Endothelial cell of umbilical vein (primary cell): Measurements from ENCODE around the gene TBC1D24. TPM values are rescaled to one million over a fixed set of nuclear protein-coding genes. Genes with fewer than 3 reads are reported as not detected.

Source experiments
- BruUV-seq: library from RNA; stranded (reverse); fragments of 400-500 nt; replicated peaks from 2 replicates; lab custom pipeline; 2021; lab: Mats Ljungman, UMichigan
- CTCF ChIA-PET: fragments of 300-600, 350-600 bp; sonication (Branson Sonifier 250); formaldehyde crosslinking; loops from one replicate; lab custom pipeline; 2021; ENCODE audit warnings: antibody characterized with exemption, inconsistent platforms; lab: Charles Lee
- POLR2A ChIA-PET: fragments of 300-600, 350-600 bp; sonication (Branson Sonifier 250); formaldehyde crosslinking; loops from one replicate; lab custom pipeline; 2021; ENCODE audit warnings: antibody characterized with exemption, inconsistent platforms; lab: Charles Lee
- DNase-seq: peaks from one replicate; pipeline ENCODE4 v3.0.0-alpha.2; 2011; ENCODE audit warnings: low read depth, low spot score
- FAIRE-seq: peaks from 2 replicates; lab custom pipeline; 2011; peaks lifted over from hg19 to GRCh38; lab: Jason Lieb, UNC
- H2AFZ ChIP-seq: 2 replicates; pipeline ENCODE4 v1.6.0; 2012; ENCODE audit warnings: low read depth, low read length, control low read depth, inconsistent platforms
- H3K27ac ChIP-seq: 2 replicates; pipeline ENCODE4 v1.5.1; 2011; ENCODE audit warnings: low read depth, mild to moderate bottlenecking, control low read depth, low read length, moderate library complexity; ENCODE audit not compliant: insufficient read depth
- H3K27me3 ChIP-seq, 2 experiments: 2 replicates each; pipeline versions ENCODE4 v1.6.0 to v1.6.1; 2011; ENCODE audit warnings: low read length in 2 of 2, mixed read lengths in 1 of 2; ENCODE audit not compliant: control insufficient read depth in 2 of 2, insufficient read depth in 2 of 2
- H3K36me3 ChIP-seq, 2 experiments: 2 replicates in 1 of 2; 3 replicates in 1 of 2; pipeline ENCODE4 v1.5.1; 2011; ENCODE audit warnings: low read length in 2 of 2, mild to moderate bottlenecking in 1 of 2, moderate library complexity in 1 of 2; ENCODE audit not compliant: control insufficient read depth in 2 of 2, insufficient read depth in 2 of 2; ENCODE audit errors: extremely low read depth in 1 of 2
- H3K4me1 ChIP-seq: 3 replicates; pipeline ENCODE4 v1.5.1; 2011; ENCODE audit warnings: mild to moderate bottlenecking, low read length; ENCODE audit not compliant: control insufficient read depth, insufficient read depth; ENCODE audit errors: extremely low read depth
- H3K4me2 ChIP-seq: 2 replicates; pipeline ENCODE4 v1.6.1; 2011; ENCODE audit warnings: low read length, control low read depth, mixed read lengths; ENCODE audit not compliant: insufficient read depth
- H3K4me3 ChIP-seq, 3 experiments: fragments of 200-600 bp in 1 of 3; sonication (generic), shearing (Covaris generic) in 1 of 3; replicated peaks in 1 of 3; 2 replicates each; pipeline ENCODE4 v1.5.1; 2011 to 2016; ENCODE audit warnings: control low read depth in 3 of 3, low read length in 3 of 3, mild to moderate bottlenecking in 2 of 3, inconsistent platforms in 1 of 3, low read depth in 1 of 3, moderate library complexity in 1 of 3; ENCODE audit not compliant: insufficient read depth in 1 of 3
- H3K79me2 ChIP-seq: 2 replicates; pipeline ENCODE4 v1.6.0; 2012; ENCODE audit warnings: low read length, inconsistent platforms; ENCODE audit not compliant: control insufficient read depth, insufficient read depth
- H3K9ac ChIP-seq: replicated peaks from 2 replicates; pipeline ENCODE3; 2011; ENCODE audit warnings: low read length, control low read depth; ENCODE audit not compliant: insufficient read depth; ENCODE audit errors: extremely low read depth
- H3K9me1 ChIP-seq: replicated peaks from 3 replicates; pipeline ENCODE4 v1.6.0; 2011; ENCODE audit warnings: mild to moderate bottlenecking, low read length; ENCODE audit not compliant: control insufficient read depth, insufficient read depth; ENCODE audit errors: extremely low read depth
- H3K9me3 ChIP-seq: replicated peaks from 2 replicates; pipeline ENCODE4 v1.5.1; 2012; ENCODE audit warnings: low read length, inconsistent platforms; ENCODE audit not compliant: control insufficient read depth, insufficient read depth
- H4K20me1 ChIP-seq: replicated peaks from 2 replicates; pipeline ENCODE3; 2011; ENCODE audit warnings: mild to moderate bottlenecking, low read length; ENCODE audit not compliant: control insufficient read depth, insufficient read depth; ENCODE audit errors: extremely low read depth
- EZH2 ChIP-seq: IDR thresholded peaks from 2 replicates; pipeline ENCODE4 v1.6.1; 2012; ENCODE audit warnings: borderline replicate concordance, low read depth, mild to moderate bottlenecking, moderate library complexity, low read length, inconsistent platforms; ENCODE audit not compliant: severe bottlenecking
- FOS ChIP-seq: IDR thresholded peaks from 2 replicates; pipeline ENCODE4 v1.6.1; 2011; ENCODE audit warnings: mild to moderate bottlenecking, low read length, moderate library complexity, borderline replicate concordance; ENCODE audit not compliant: insufficient read depth
- GATA2 ChIP-seq: IDR thresholded peaks from 2 replicates; pipeline ENCODE4 v1.7.0; 2011; ENCODE audit warnings: low read depth, mild to moderate bottlenecking, moderate library complexity, mixed read lengths, low read length; ENCODE audit not compliant: insufficient read length, insufficient read depth
- JUN ChIP-seq: IDR thresholded peaks from 2 replicates; pipeline ENCODE4 v1.6.1; 2011; ENCODE audit warnings: borderline replicate concordance, low read depth; ENCODE audit not compliant: insufficient read length, insufficient read depth
- MYC ChIP-seq: IDR thresholded peaks from one replicate; pipeline ENCODE4 v1.6.1; 2011; ENCODE audit warnings: mild to moderate bottlenecking, low read depth, low read length
- POLR2A ChIP-seq: IDR thresholded peaks from 2 replicates; pipeline ENCODE4 v1.6.1; 2012; ENCODE audit warnings: low read depth, mild to moderate bottlenecking, control low read depth, low read length
- POLR2AphosphoS5 ChIP-seq: IDR thresholded peaks from 2 replicates; pipeline ENCODE4 v1.6.1; 2012; ENCODE audit warnings: low read depth, mild to moderate bottlenecking, control low read depth, low read length, moderate library complexity; ENCODE audit not compliant: insufficient read depth
- dilution Hi-C: fragments of 300-500 bp; cut with MboI; formaldehyde crosslinking; loops from one replicate; pipeline ENCODE4 v1.15.0; 2019; ENCODE audit warnings: low sequenced_read_pairs; ENCODE audit not compliant: extremely low pct_ligation_motif_present
- intact Hi-C: fragments of 100-400 bp; cut with micrococcal nuclease; formaldehyde crosslinking; loops from one replicate; pipeline ENCODE4 v1.10.0; 2022
- polyA plus RNA-seq, 4 experiments: library from polyadenylated mRNA; depleted of rRNA in 3 of 4; stranded (reverse) in 3 of 4; unstranded in 1 of 4; fragments of >200 nt; gene quantifications; 2 replicates each; pipeline versions ENCODE4 v1.2.1 to v1.2.3, GENCODE V29; 2011 to 2012; ENCODE audit warnings: missing spikeins in 1 of 4
- total RNA-seq: library from RNA; stranded (reverse); gene quantifications from 2 replicates; pipeline ENCODE4 v1.2.3, GENCODE V29; 2021
- TF ChIP-seq, protein P1 (sequence below), 2 donors: IDR thresholded peaks; 1 replicate in 1 of 2; 2 replicates in 1 of 2; pipeline ENCODE4 v1.5.1; 2011; ENCODE audit warnings: low read length in 2 of 2, mild to moderate bottlenecking in 2 of 2, moderate library complexity in 2 of 2, control low read depth in 1 of 2, inconsistent platforms in 1 of 2, low read depth in 1 of 2; ENCODE audit not compliant: insufficient read depth in 1 of 2; ENCODE audit errors: extremely low read depth in 1 of 2
- TF ChIP-seq, protein P2 (sequence below): IDR thresholded peaks from 2 replicates; pipeline ENCODE4 v1.6.1; 2011; ENCODE audit not compliant: insufficient read depth, insufficient read length

Gene TBC1D24
- total and polyA plus RNA-seq, 2 donors (not counting 3 experiments of a cell fraction or from before 2014, with no cell fraction given) = 8.1 to 22.8 TPM

DNA sequence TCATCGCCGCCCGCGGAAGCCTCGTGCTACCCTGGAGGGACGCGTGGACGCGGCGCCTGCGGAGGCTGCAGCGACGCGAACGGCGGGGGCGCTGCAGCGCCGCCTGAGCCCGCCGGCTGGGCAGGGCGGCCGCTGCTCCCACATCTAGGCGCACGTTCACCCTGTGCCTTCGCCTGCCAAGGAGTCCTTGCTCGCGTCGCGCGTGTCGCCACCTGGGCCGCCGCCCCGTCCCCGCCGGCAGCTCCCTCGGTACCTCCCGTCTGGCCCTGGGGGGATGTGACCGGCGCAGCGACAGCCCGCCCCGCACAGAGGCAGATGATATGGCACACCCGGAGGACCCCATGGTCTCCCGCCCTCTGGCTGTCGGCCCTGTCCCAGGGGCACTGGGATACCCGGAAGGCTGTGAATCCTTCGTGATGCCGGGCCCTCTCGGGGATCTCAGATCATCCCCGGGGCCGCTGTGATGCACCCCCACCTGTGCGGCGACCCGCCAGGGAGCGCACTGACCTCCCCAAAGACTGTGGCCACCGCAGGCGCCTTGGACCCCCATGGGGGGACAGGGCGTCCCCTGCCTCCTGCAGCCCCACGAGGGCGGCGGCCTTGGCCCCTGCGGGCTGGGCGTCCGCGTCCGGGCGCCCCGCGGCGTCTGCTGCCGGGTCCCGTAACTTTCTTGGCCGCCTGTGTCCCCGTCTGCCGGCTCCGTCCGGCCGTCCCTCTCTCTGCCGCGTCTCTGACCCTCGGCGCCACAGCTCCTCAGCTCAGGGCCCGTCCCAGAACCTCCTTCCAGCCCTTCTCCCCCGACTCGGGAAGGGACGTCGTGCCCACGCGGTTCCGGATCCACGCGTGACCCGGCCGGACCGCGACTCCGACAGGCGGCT, 689 bp upstream of the TBC1D24 start:
- Histone ChIP-seq H4K20me1 (no peaks in the 10 kb centered on the region), H3K79me2 (peaks cover 9% of the 10 kb centered on the region), H3K9me3 (no peaks in the 10 kb centered on the region), H3K4me1 (peaks cover 10% of the 10 kb centered on the region), H3K4me3 (peak overlapping the region; percentile 11 to 72 (median 33)), H3K9me1 (no peaks in the 10 kb centered on the region), H3K27ac (peak overlapping the region; percentile 8), H3K9ac (peak overlapping the region; percentile 53), H3K4me2 (peak overlapping the region; percentile 90), H3K36me3 (no peaks in the 10 kb centered on the region), H3K27me3 (peaks cover 15 to 22% of the 10 kb centered on the region in 2 experiments), H2AFZ (peak overlapping the region; percentile 83)
- ChIA-PET CTCF (interaction anchor here (0.9 to 2.8 kb wide), 5 partner anchors 12 to 177 kb away, joined by 3 to 10 read pairs (median 6); partner anchors contain the start of gene TEDC2), POLR2A (no interaction called here)
- TF ChIP-seq GATA2 (no peak), EZH2 (peak; percentile 50), JUN (no peak), FOS (no peak), MYC (no peak), POLR2A (no peak), POLR2AphosphoS5 (peak; percentile 49)
- TF ChIP-seq, protein P1, sequence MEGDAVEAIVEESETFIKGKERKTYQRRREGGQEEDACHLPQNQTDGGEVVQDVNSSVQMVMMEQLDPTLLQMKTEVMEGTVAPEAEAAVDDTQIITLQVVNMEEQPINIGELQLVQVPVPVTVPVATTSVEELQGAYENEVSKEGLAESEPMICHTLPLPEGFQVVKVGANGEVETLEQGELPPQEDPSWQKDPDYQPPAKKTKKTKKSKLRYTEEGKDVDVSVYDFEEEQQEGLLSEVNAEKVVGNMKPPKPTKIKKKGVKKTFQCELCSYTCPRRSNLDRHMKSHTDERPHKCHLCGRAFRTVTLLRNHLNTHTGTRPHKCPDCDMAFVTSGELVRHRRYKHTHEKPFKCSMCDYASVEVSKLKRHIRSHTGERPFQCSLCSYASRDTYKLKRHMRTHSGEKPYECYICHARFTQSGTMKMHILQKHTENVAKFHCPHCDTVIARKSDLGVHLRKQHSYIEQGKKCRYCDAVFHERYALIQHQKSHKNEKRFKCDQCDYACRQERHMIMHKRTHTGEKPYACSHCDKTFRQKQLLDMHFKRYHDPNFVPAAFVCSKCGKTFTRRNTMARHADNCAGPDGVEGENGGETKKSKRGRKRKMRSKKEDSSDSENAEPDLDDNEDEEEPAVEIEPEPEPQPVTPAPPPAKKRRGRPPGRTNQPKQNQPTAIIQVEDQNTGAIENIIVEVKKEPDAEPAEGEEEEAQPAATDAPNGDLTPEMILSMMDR (IDR thresholded peaks at IDR 0.05; ENCODE audit: extremely low read depth in 1 of 2, insufficient read depth in 1 of 2, low read depth in 1 of 2, low read length in 2 of 2) = peak; percentile 38 to 45
- TF ChIP-seq, protein P2, sequence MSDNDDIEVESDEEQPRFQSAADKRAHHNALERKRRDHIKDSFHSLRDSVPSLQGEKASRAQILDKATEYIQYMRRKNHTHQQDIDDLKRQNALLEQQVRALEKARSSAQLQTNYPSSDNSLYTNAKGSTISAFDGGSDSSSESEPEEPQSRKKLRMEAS = no peak
- no TSS peak for BruUV-seq
- intact Hi-C loops (loop anchor here (1.0 to 2.0 kb wide), 2 partner anchors 14 to 27 kb away; partner anchors contain the start of gene TEDC2), dilution Hi-C loops (no loop called here)
- FAIRE-seq = peak; percentile 67
- peak; percentile 44 for DNase-seq
